ENCODE data around the gene PRDM15.

- TF ChIP-seq EP300 (IDR thresholded peaks at IDR 0.05) (no peak), POLR2A (IDR thresholded peaks at IDR 0.05) (no peak), POLR2AphosphoS5 (IDR thresholded peaks at IDR 0.05) (no peak)
- TF ChIP-seq, protein P1, sequence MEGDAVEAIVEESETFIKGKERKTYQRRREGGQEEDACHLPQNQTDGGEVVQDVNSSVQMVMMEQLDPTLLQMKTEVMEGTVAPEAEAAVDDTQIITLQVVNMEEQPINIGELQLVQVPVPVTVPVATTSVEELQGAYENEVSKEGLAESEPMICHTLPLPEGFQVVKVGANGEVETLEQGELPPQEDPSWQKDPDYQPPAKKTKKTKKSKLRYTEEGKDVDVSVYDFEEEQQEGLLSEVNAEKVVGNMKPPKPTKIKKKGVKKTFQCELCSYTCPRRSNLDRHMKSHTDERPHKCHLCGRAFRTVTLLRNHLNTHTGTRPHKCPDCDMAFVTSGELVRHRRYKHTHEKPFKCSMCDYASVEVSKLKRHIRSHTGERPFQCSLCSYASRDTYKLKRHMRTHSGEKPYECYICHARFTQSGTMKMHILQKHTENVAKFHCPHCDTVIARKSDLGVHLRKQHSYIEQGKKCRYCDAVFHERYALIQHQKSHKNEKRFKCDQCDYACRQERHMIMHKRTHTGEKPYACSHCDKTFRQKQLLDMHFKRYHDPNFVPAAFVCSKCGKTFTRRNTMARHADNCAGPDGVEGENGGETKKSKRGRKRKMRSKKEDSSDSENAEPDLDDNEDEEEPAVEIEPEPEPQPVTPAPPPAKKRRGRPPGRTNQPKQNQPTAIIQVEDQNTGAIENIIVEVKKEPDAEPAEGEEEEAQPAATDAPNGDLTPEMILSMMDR (IDR thresholded peaks at IDR 0.05) = no peak
These were observed 54.5 kb downstream of the PRDM15 start for GRCh38 chr21:41824466-41825207.

Data from suprapubic skin (tissue), 4 donors.